Stimulated activated CD8-positive, alpha-beta memory T cell treated with anti-CD3 and anti-CD28 coated beads, Interleukin-12 subunit alpha, Interleukin-12 subunit beta, amount 100 ng/mL, for 4 hours (primary cell): Measurements from ENCODE around the gene GABARAPL2.
"Not testable (repeated sequence)": the region's sequence is repeated elsewhere in the genome, so short reads cannot be mapped to it uniquely, and the experiment has no call there.

ENCODE experiments used
- DNase-seq: peaks from one replicate; pipeline ENCODE4 v3.0.0-alpha.2; 2020; ENCODE audit warnings: low read depth

GABARAPL2 gene, protein sequence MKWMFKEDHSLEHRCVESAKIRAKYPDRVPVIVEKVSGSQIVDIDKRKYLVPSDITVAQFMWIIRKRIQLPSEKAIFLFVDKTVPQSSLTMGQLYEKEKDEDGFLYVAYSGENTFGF

DNA sequence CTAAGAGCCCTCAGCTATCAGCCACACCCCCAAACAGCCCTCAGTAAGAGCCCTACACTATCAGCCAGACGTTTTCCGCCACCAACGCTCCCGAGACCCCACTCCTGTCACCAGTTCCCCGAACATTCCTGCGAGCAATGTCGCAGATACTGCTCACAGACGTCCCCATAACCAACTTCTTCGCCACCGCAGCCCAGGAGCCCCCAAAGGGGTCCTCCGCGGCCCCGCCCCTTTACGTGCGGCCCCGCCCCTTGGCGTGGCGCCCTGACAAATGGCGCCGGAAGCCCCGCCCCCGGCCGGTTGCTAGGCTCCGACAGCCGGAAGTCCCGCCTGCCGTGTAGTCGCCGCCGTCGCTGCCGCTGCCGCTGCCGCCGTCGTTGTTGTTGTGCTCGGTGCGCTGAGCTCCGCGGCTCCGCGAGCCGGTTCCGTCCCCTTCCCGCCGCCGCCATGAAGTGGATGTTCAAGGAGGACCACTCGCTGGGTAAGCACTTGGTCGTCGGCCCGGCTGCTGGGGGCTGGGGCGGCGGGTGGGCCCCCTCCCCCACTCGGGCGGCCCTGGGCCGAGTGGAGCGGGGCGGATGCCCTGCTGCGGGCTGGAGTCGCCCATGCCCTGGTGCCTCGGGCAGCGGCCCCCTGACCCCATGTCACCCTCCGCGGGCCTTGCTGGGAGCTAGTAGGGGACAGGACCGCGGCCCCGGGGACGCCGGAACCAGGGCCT lies at the start of gene GABARAPL2:
Gene GABARAPL2 (plus strand): TSS at position 340 of the 718 bp plus-strand sequence. CDS start 108 bp downstream, at position 448.
- peak; percentile 88 for DNase-seq

- DNase-seq = no peak
Measured at GRCh38 chr16:75519175-75519574, 47.0 kb upstream of the GABARAPL2 start.

DNA sequence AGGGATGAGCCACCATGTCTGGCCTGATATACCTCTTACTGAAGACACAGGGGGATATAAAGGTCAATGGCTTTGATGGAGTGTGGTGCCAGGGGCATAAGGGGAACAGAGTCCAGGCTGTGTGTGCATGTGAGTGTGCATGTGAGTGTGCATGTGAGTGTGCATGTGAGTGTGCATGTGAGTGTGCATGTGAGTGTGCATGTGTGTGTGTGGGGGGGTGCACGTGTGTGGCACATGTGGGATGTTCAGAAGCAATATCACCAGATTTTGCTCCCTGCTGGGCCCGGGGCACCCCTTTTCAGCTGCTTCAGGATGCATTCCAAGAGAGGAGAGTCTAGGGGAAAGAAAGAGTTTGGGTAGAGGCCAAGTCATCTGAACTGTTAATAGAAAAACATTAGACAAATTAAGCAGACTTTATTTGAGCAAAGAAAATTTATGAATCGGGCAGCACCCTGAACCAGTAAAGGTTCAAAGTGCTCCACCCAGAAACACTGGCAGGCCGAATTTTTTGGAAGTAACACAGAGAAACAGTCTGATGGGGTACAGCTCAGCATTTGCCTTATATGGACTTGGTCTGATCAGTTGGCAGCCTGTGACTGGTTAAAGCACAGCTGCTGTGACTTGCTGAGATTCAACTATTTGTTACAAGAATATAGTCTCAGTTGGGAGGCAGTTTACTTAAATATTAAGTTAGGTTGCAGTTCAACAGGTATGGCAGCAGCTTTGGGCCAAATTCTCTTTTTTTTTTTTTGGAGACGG lies 40.0 kb upstream of the GABARAPL2 start:
- no peak for DNase-seq

DNA sequence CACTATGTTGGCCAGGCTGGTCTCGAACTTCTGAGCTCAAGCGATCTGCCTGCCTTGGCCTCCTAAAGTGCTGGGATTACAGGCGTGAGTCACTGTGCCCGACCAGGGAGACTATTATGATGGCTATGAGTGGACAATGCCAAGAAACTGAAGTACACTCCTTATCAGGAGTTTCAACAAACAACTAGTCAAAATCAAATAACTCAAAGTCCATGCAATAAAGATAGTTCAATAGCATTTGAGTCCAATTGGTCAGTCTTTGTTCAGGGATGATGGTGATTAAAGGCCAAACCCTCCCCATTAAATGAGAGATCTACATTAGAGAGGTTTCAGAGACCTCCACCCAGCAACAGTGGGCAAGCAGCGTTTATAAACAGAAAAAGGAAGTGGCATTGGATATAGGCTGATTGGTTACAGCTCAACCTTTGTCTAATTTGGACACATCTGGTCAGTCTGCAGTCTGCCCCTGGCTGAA lies 38.3 kb upstream of the GABARAPL2 start:
- no peak for DNase-seq

DNA sequence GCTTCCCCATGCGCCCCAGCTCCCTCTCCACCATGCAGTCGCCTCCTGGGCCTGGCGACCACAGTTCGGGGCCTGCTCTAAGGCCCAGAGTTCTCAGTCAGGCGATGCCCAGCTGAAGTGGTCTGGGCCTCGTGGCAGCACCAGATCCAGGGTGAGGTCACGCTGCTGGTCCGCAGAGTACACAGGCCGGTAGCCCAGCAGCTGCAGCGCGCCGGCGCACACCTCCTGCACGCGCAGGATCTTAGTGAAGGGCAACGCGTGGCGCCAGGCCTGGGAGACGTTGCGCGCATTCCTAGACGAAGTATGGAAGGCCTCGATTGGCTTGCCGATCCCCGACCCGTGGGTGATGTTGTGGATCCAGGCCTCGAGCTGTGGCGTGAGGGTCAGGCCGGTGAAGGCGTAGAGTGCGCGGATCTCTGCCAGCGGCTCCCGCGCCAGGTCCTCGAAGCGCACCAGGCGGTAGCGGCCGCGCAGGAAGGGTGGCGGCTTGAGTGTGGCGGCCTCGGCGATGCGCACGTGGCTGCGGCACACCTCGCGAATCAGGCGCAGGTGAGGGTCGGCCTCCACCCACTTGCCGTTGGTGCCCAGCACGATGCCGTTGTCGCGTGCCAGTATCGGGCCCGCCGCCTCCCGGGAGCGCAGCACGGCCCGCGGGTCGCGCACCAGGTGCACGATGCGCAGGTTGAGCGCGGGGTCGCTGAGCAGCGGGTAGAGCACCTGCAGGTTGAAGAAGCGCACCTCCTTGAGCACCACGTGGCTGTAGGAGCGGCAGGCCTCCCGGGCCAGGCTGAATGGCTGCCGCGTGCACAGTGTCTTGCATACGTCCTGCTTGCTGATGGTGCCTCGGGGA lies 36.9 kb upstream of the GABARAPL2 start:
- no peak for DNase-seq

DNA sequence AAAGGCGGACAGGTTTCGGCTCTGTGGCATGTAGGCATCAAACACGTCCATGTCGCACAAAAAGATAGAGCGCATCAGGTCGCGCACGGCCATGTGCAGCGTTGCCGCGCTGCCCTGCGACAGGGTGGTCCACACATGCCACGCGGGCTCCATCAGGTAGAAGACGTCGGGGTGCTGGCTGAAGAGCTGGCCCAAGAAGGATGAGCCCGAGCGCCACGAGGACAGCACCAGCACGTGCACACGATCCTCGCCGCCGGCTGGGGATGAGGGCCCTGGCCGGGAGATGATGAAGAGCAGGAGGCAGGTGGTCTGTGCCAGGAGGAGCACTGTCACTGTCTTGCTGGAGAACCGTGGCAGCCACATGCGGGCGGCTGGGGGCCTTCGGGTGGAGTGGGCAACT lies 36.2 kb upstream of the GABARAPL2 start:
- DNase-seq = no peak

GRCh38 chr16:75532142-75532765 lies 33.9 kb upstream of the GABARAPL2 start:
- no peak for DNase-seq

- no peak for DNase-seq
Measured at GRCh38 chr16:75532791-75533190, 33.4 kb upstream of the GABARAPL2 start.

DNA sequence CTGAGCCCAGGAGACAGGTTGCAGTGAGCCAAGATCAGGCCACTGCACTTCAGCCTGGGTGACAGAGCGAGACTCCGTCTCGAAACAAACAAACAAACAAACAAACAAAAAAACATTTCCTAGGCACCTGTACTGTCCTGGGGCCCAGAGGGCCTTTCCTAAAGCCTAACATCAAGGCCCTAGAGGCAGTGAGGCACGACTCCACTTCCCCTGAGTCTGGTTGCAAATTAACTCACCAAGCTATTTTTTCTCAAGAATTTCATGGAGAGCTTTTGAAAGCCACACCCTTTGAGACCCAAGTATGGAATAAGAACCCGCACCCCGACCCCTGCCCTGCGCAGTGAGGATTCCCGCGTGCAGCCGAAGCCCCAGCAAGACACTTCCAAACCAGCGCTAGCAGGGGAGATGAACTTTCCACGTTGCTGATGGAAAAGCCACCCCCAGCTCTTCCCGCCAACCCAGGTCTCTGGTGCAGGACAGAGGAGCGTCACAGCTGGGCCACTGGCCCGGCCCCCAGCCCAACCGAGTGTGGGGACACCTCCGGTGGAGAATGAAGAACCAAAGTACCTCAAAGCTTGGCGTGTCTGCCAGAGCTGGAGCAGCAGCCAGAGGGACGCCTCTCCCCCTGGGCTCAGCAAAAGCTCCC lies 31.5 kb upstream of the GABARAPL2 start:
- no peak for DNase-seq

GRCh38 chr16:75535211-75535843 lies 30.9 kb upstream of the GABARAPL2 start:
- DNase-seq = no peak

DNA sequence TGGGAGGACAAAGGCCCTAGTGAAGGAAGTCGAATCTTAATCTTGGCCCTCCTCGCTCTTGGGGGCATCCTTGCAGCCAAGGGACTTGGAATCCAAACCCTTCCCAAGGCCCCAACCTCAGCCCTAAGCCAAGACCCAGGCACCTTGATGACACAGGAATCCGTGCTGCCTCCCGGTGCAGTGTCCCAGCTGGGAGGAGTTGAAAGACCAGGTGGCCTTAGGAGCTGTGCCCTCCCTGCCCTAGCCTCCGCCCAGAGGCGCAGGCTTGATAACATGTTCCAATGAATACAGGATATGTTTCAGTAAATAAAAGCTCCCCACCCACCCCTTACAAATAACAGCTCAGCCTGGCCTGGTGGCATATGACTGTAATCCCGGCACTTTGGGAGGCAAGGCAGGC lies 30.3 kb upstream of the GABARAPL2 start, which contains the start of gene CHST5:
Gene CHST5 (minus strand): TSS at position 208 of the 400 bp plus-strand sequence. CDS start 5,724 bp downstream, outside the sequence.
- no peak for DNase-seq

GRCh38 chr16:75537776-75538175 lies 28.4 kb upstream of the GABARAPL2 start:
- DNase-seq = no peak

- DNase-seq = not testable (repeated sequence)
Measured at GRCh38 chr16:75538882-75539565, 27.2 kb upstream of the GABARAPL2 start.

DNA sequence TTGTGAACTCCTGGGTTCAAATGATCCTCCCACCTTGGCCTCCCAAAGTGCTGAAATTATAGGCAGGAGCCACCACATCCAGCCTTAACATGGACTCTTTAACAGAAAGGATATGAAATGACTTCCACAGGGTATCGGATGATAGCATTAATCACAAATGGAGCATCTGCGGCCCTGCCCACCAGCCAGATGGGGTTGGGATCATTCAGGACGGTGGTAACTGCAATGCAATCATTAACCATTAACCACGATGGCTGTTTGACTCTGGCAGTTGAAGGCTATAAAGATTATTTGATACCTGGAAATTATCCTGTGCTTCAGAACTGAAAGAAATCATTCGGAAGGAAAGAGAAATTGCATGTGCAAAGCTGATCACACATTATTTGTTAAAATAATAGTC lies 24.9 kb upstream of the GABARAPL2 start:
- DNase-seq = no peak

DNA sequence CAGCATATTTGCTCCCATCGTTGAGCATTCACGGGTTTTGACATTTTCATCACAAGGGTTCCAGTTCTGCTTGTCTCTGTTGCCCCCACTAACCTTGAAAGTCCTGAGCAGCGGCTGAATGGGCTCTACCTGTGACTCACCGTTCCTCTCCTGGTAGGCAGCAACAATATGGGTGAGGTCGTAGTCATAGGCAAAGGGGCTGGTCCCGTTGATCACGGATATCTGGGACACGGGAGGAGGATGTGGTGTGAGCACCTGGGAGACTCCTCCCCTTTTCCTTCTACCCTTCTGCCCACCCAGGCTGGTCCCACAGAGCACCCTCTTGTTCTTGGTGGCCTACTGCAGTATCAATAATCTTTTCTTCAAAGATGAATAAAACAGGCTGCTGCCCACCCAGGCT lies 23.7 kb upstream of the GABARAPL2 start:
- DNase-seq = not testable (repeated sequence)

- DNase-seq = not testable (repeated sequence)
Measured at GRCh38 chr16:75545879-75546278, 20.3 kb upstream of the GABARAPL2 start.

- no peak for DNase-seq
Measured at GRCh38 chr16:75546293-75546692, 19.9 kb upstream of the GABARAPL2 start.

- DNase-seq = not testable (repeated sequence)
Measured at GRCh38 chr16:75548456-75548855, 17.7 kb upstream of the GABARAPL2 start.

- no peak for DNase-seq
Measured at GRCh38 chr16:75550211-75550662, 15.9 kb upstream of the GABARAPL2 start.

DNA sequence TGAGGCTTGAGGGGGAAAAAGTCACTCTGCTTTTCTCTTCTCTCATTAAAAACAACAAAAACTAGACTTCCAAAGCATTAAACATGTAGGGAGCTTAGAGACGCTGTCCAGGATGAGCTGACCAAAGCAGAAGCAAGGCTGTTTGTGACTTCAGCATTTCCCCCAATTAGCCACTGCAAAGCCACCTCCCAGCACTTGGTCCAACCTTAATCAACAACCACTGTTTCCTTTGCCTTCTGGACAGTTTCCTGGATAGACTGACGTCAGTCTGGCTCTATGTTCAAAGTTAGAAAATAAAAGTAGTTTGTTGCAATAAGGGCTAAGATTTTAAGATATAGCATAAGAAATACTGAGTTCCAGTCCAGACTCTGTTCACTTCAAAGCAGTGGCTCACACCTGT lies 13.2 kb upstream of the GABARAPL2 start:
- no peak for DNase-seq
